GM23338 (cell line): ENCODE data around the gene FGFR2. TPM values are rescaled to one million over a fixed set of nuclear protein-coding genes. Genes with fewer than 3 reads are reported as not detected.

Source experiments
- ATAC-seq: fragments of 200-7000 bp; cut with Tn5 transposase; 3 replicates; pipeline ENCODE4 v1.9.1; 2020
- DNase-seq: peaks from one replicate; pipeline ENCODE4 v3.0.0-alpha.2; 2015; ENCODE audit warnings: low spot score
- H2AFZ ChIP-seq: fragments of 200-600 bp; sonication (generic); 2 replicates; pipeline ENCODE4 v1.8.0; 2016; ENCODE audit warnings: antibody characterized with exemption, mild to moderate bottlenecking, moderate library complexity
- H3F3A ChIP-seq: fragments of 200-600 bp; sonication (generic); replicated peaks from 2 replicates; pipeline ENCODE4 v1.8.0; 2017; ENCODE audit warnings: antibody characterized with exemption, mixed run types, low read depth
- H3K27ac ChIP-seq: fragments of 200-600 bp; sonication (generic); 2 replicates; pipeline ENCODE4 v1.6.1; 2016; ENCODE audit warnings: low read depth
- H3K27me3 ChIP-seq: fragments of 200-600 bp; sonication (generic); 2 replicates; pipeline ENCODE4 v1.8.0; 2016; ENCODE audit warnings: mild to moderate bottlenecking, mixed run types, moderate library complexity; ENCODE audit not compliant: insufficient read depth
- H3K36me3 ChIP-seq: fragments of 200-600 bp; sonication (generic); 2 replicates; pipeline ENCODE4 v1.8.0; 2016; ENCODE audit warnings: mild to moderate bottlenecking; ENCODE audit not compliant: insufficient read depth
- H3K4me1 ChIP-seq: fragments of 200-600 bp; sonication (generic); 2 replicates; pipeline ENCODE4 v1.8.0; 2016; ENCODE audit warnings: mild to moderate bottlenecking, moderate library complexity; ENCODE audit not compliant: insufficient read depth
- H3K4me2 ChIP-seq: fragments of 200-600 bp; sonication (generic); 2 replicates; pipeline ENCODE4 v1.7.1; 2017; ENCODE audit warnings: mixed run types
- H3K4me3 ChIP-seq: fragments of 200-600 bp; sonication (generic); 2 replicates; pipeline ENCODE4 v1.6.1; 2016; ENCODE audit warnings: mixed run types
- H3K79me2 ChIP-seq: fragments of 200-600 bp; sonication (generic); replicated peaks from 2 replicates; pipeline ENCODE4 v1.8.0; 2017; ENCODE audit warnings: mild to moderate bottlenecking; ENCODE audit not compliant: insufficient read depth
- H3K9me2 ChIP-seq: fragments of 200-600 bp; sonication (generic); 2 replicates; pipeline ENCODE4 v1.8.0; 2017; ENCODE audit not compliant: insufficient read depth
- H4K20me1 ChIP-seq: fragments of 200-600 bp; sonication (generic); replicated peaks from 2 replicates; pipeline ENCODE4 v1.8.0; 2017; ENCODE audit warnings: mild to moderate bottlenecking; ENCODE audit not compliant: insufficient read depth
- H3K27ac Mint-ChIP-seq: 2 replicates; pipeline ENCODE4 v1.8.0; 2020; ENCODE audit warnings: inconsistent platforms, mild to moderate bottlenecking, moderate library complexity, mixed read lengths
- H3K27me3 Mint-ChIP-seq: 3 replicates; pipeline ENCODE4 v1.8.0; 2022; ENCODE audit warnings: low read depth, mild to moderate bottlenecking, moderate library complexity, mixed read lengths, inconsistent platforms; ENCODE audit not compliant: insufficient read depth, poor library complexity
- H3K36me3 Mint-ChIP-seq: 3 replicates; pipeline ENCODE4 v1.8.0; 2021; ENCODE audit warnings: low read depth, mild to moderate bottlenecking, inconsistent platforms, moderate library complexity, mixed read lengths
- H3K4me1 Mint-ChIP-seq: 3 replicates; pipeline ENCODE4 v1.8.0; 2020; ENCODE audit warnings: mild to moderate bottlenecking, inconsistent platforms, mixed read lengths
- H3K4me3 Mint-ChIP-seq: 3 replicates; pipeline ENCODE4 v1.8.0; 2021; ENCODE audit warnings: moderate library complexity, mild to moderate bottlenecking, inconsistent platforms, mixed read lengths
- H3K9me3 Mint-ChIP-seq: 3 replicates; pipeline ENCODE4 v1.8.0; 2020; ENCODE audit warnings: moderate library complexity, mild to moderate bottlenecking, inconsistent platforms, mixed read lengths
- CREB1 ChIP-seq: fragments of 250-450 bp; sonication (Bioruptor Pico); IDR thresholded peaks from 2 replicates; pipeline ENCODE4 v1.5.0; 2020; ENCODE audit warnings: low read depth, mild to moderate bottlenecking, moderate library complexity
- EZH2 ChIP-seq: fragments of 200-600 bp; sonication (generic); IDR thresholded peaks from one replicate; pipeline ENCODE4 v1.8.0; 2017; ENCODE audit warnings: antibody characterized with exemption, mild to moderate bottlenecking, low read depth; ENCODE audit not compliant: unreplicated experiment
- EZH2phosphoT487 ChIP-seq: fragments of 200-600 bp; sonication (generic); IDR thresholded peaks from one replicate; pipeline ENCODE4 v1.8.1; 2018; ENCODE audit warnings: antibody characterized with exemption; ENCODE audit not compliant: unreplicated experiment
- JUNB ChIP-seq: IDR thresholded peaks from one replicate; pipeline ENCODE4 v1.6.1; 2016; ENCODE audit warnings: antibody characterized with exemption; ENCODE audit not compliant: unreplicated experiment
- NANOG ChIP-seq: IDR thresholded peaks from 2 replicates; pipeline ENCODE4 v1.6.1; 2016; ENCODE audit warnings: antibody characterized with exemption, borderline replicate concordance
- POLR2AphosphoS5 ChIP-seq: IDR thresholded peaks from 2 replicates; pipeline ENCODE4 v1.6.1; 2016; ENCODE audit warnings: antibody characterized with exemption, low read depth
- STAT1 ChIP-seq: IDR thresholded peaks from one replicate; pipeline ENCODE4 v1.6.1; 2016; ENCODE audit warnings: antibody characterized with exemption; ENCODE audit not compliant: unreplicated experiment
- ZNF114 ChIP-seq: fragments of 250-450 bp; sonication (Bioruptor Pico); IDR thresholded peaks from 2 replicates; pipeline ENCODE4 v1.5.0; 2020; ENCODE audit warnings: mild to moderate bottlenecking, moderate library complexity
- ZNF331 ChIP-seq: fragments of 250-450 bp; sonication (Bioruptor Pico); IDR thresholded peaks from 2 replicates; pipeline ENCODE4 v1.5.0; 2020; ENCODE audit warnings: low read depth, mild to moderate bottlenecking, moderate library complexity
- polyA plus RNA-seq: library from polyadenylated mRNA; unstranded; fragments of >200 nt; fragmentation: Nextera tagmentation; extraction: Ambion mirVana; gene quantifications from 2 replicates; pipeline ENCODE4 v1.2.1, GENCODE V29; 2016
- total RNA-seq: library from RNA; depleted of rRNA; stranded (reverse); fragments of >200 nt; shearing (Covaris generic); gene quantifications from 2 replicates; pipeline ENCODE4 v1.2.3, GENCODE V29; 2014
- TF ChIP-seq, protein P1 (sequence below): IDR thresholded peaks from one replicate; pipeline ENCODE4 v1.6.1; 2018; ENCODE audit warnings: antibody characterized with exemption; ENCODE audit not compliant: unreplicated experiment
- TF ChIP-seq, protein P2 (sequence below): fragments of 250-450 bp; sonication (Bioruptor Pico); IDR thresholded peaks from 2 replicates; pipeline ENCODE4 v1.5.0; 2020; ENCODE audit warnings: mild to moderate bottlenecking, moderate library complexity
- TF ChIP-seq, protein P3 (sequence below), 2 experiments: fragments of 200-600 bp in 1 of 2; sonication (generic) in 1 of 2; conservative IDR thresholded peaks; 2 replicates each; pipeline versions ENCODE4 v1.5.1 to v1.6.1; 2016 to 2017; ENCODE audit warnings: antibody characterized with exemption in 2 of 2, low read depth in 2 of 2, mild to moderate bottlenecking in 2 of 2, moderate library complexity in 1 of 2
- TF ChIP-seq, protein P4 (sequence below): IDR thresholded peaks from 2 replicates; pipeline ENCODE4 v1.6.1; 2016; ENCODE audit warnings: antibody characterized with exemption

The FGFR2 gene
- total and polyA plus RNA-seq, 2 experiments from 2014 or later: 31.1 to 106 TPM

DNA sequence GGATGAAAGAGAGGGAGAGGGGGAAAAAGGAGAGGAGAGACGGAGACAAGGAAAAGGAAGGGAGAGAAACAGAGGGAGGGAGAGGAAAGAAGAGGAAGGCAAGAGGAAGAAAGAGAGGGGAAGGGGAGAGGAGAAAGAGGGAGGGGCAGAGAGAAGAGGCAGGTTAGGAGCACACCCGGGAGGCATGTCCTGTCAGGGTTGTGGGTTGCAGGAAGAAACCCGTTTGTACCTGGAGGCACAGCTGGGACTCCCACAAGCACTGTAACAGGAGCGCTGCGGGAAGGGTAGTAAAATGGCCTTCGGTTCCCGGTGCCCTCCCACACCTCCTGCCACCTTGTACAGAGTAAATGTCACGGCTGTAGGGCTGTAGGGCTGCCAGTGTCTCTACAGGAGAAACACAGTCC, 24.7 kb downstream of the FGFR2 start:
- Histone ChIP-seq H3K4me3 (0 out of 2 replicates have a peak overlapping the region, but pooled peaks have one; percentile 26), H3K9me2 (no peaks in the 10 kb centered on the region), H2AFZ (no peak overlapping the region), H3K4me2 (peak overlapping the region; percentile 48; the same call in 1 of the 2 replicates), H3K27ac (peak overlapping the region; percentile 88), H3K79me2 (peaks cover 99% of the 10 kb centered on the region), H3K4me1 (peaks cover 82% of the 10 kb centered on the region), H3K36me3 (no peaks in the 10 kb centered on the region), H4K20me1 (peaks cover 79% of the 10 kb centered on the region), H3F3A (no peaks in the 10 kb centered on the region), H3K27me3 (no peaks in the 10 kb centered on the region)
- Mint-ChIP-seq H3K4me1 (peaks cover 75% of the 10 kb centered on the region), H3K27me3 (peaks cover 7% of the 10 kb centered on the region), H3K4me3 (no peak overlapping the region), H3K9me3 (no peaks in the 10 kb centered on the region), H3K36me3 (peaks cover 25% of the 10 kb centered on the region), H3K27ac (no peak overlapping the region)
- ATAC-seq: peak; percentile 7; the same call in 1 of the 3 replicates
- no peak for DNase-seq
- TF ChIP-seq EZH2 (no peak), STAT1 (no peak), ZNF331 (CRISPR knock-in tag) (no peak), POLR2AphosphoS5 (no peak), ZNF114 (no peak), EZH2phosphoT487 (no peak), JUNB (no peak), NANOG (no peak), CREB1 (CRISPR knock-in tag) (no peak)
- TF ChIP-seq, protein P1, sequence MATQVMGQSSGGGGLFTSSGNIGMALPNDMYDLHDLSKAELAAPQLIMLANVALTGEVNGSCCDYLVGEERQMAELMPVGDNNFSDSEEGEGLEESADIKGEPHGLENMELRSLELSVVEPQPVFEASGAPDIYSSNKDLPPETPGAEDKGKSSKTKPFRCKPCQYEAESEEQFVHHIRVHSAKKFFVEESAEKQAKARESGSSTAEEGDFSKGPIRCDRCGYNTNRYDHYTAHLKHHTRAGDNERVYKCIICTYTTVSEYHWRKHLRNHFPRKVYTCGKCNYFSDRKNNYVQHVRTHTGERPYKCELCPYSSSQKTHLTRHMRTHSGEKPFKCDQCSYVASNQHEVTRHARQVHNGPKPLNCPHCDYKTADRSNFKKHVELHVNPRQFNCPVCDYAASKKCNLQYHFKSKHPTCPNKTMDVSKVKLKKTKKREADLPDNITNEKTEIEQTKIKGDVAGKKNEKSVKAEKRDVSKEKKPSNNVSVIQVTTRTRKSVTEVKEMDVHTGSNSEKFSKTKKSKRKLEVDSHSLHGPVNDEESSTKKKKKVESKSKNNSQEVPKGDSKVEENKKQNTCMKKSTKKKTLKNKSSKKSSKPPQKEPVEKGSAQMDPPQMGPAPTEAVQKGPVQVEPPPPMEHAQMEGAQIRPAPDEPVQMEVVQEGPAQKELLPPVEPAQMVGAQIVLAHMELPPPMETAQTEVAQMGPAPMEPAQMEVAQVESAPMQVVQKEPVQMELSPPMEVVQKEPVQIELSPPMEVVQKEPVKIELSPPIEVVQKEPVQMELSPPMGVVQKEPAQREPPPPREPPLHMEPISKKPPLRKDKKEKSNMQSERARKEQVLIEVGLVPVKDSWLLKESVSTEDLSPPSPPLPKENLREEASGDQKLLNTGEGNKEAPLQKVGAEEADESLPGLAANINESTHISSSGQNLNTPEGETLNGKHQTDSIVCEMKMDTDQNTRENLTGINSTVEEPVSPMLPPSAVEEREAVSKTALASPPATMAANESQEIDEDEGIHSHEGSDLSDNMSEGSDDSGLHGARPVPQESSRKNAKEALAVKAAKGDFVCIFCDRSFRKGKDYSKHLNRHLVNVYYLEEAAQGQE: no peak
- TF ChIP-seq, protein P2, sequence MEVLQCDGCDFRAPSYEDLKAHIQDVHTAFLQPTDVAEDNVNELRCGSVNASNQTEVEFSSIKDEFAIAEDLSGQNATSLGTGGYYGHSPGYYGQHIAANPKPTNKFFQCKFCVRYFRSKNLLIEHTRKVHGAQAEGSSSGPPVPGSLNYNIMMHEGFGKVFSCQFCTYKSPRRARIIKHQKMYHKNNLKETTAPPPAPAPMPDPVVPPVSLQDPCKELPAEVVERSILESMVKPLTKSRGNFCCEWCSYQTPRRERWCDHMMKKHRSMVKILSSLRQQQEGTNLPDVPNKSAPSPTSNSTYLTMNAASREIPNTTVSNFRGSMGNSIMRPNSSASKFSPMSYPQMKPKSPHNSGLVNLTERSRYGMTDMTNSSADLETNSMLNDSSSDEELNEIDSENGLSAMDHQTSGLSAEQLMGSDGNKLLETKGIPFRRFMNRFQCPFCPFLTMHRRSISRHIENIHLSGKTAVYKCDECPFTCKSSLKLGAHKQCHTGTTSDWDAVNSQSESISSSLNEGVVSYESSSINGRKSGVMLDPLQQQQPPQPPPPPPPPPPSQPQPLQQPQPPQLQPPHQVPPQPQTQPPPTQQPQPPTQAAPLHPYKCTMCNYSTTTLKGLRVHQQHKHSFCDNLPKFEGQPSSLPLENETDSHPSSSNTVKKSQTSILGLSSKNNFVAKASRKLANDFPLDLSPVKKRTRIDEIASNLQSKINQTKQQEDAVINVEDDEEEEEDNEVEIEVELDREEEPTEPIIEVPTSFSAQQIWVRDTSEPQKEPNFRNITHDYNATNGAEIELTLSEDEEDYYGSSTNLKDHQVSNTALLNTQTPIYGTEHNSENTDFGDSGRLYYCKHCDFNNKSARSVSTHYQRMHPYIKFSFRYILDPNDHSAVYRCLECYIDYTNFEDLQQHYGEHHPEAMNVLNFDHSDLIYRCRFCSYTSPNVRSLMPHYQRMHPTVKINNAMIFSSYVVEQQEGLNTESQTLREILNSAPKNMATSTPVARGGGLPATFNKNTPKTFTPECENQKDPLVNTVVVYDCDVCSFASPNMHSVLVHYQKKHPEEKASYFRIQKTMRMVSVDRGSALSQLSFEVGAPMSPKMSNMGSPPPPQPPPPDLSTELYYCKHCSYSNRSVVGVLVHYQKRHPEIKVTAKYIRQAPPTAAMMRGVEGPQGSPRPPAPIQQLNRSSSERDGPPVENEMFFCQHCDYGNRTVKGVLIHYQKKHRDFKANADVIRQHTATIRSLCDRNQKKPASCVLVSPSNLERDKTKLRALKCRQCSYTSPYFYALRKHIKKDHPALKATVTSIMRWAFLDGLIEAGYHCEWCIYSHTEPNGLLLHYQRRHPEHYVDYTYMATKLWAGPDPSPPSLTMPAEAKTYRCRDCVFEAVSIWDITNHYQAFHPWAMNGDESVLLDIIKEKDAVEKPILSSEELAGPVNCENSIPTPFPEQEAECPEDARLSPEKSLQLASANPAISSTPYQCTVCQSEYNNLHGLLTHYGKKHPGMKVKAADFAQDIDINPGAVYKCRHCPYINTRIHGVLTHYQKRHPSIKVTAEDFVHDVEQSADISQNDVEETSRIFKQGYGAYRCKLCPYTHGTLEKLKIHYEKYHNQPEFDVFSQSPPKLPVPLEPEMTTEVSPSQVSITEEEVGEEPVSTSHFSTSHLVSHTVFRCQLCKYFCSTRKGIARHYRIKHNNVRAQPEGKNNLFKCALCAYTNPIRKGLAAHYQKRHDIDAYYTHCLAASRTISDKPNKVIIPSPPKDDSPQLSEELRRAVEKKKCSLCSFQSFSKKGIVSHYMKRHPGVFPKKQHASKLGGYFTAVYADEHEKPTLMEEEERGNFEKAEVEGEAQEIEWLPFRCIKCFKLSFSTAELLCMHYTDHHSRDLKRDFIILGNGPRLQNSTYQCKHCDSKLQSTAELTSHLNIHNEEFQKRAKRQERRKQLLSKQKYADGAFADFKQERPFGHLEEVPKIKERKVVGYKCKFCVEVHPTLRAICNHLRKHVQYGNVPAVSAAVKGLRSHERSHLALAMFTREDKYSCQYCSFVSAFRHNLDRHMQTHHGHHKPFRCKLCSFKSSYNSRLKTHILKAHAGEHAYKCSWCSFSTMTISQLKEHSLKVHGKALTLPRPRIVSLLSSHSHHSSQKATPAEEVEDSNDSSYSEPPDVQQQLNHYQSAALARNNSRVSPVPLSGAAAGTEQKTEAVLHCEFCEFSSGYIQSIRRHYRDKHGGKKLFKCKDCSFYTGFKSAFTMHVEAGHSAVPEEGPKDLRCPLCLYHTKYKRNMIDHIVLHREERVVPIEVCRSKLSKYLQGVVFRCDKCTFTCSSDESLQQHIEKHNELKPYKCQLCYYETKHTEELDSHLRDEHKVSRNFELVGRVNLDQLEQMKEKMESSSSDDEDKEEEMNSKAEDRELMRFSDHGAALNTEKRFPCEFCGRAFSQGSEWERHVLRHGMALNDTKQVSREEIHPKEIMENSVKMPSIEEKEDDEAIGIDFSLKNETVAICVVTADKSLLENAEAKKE (CRISPR knock-in tag): no peak
- TF ChIP-seq, protein P3, sequence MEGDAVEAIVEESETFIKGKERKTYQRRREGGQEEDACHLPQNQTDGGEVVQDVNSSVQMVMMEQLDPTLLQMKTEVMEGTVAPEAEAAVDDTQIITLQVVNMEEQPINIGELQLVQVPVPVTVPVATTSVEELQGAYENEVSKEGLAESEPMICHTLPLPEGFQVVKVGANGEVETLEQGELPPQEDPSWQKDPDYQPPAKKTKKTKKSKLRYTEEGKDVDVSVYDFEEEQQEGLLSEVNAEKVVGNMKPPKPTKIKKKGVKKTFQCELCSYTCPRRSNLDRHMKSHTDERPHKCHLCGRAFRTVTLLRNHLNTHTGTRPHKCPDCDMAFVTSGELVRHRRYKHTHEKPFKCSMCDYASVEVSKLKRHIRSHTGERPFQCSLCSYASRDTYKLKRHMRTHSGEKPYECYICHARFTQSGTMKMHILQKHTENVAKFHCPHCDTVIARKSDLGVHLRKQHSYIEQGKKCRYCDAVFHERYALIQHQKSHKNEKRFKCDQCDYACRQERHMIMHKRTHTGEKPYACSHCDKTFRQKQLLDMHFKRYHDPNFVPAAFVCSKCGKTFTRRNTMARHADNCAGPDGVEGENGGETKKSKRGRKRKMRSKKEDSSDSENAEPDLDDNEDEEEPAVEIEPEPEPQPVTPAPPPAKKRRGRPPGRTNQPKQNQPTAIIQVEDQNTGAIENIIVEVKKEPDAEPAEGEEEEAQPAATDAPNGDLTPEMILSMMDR (conservative IDR thresholded peaks at IDR 0.05; ENCODE audit: low read depth in 2 of 2): no peak
- TF ChIP-seq, protein P4, sequence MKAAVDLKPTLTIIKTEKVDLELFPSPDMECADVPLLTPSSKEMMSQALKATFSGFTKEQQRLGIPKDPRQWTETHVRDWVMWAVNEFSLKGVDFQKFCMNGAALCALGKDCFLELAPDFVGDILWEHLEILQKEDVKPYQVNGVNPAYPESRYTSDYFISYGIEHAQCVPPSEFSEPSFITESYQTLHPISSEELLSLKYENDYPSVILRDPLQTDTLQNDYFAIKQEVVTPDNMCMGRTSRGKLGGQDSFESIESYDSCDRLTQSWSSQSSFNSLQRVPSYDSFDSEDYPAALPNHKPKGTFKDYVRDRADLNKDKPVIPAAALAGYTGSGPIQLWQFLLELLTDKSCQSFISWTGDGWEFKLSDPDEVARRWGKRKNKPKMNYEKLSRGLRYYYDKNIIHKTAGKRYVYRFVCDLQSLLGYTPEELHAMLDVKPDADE: no peak
